Smooth muscle cell (in vitro differentiated cells): ENCODE measurements around the gene LRBA. TPM values are rescaled to one million over a fixed set of nuclear protein-coding genes. Genes with fewer than 3 reads are reported as not detected.

Source experiments
- DNase-seq: peaks from one replicate; lab custom pipeline; 2025; ENCODE audit not compliant: unreplicated experiment; lab: John Stamatoyannopoulos, UW
- H2AFZ ChIP-seq: fragments of 200-600 bp; sonication (generic); 2 replicates; pipeline ENCODE4 v1.6.0; 2016; ENCODE audit warnings: antibody characterized with exemption, low read depth, mild to moderate bottlenecking
- H3F3A ChIP-seq: fragments of 200-600 bp; sonication (generic); 2 replicates; pipeline ENCODE4 v1.6.0; 2017; ENCODE audit warnings: antibody characterized with exemption, low read depth
- H3K27ac ChIP-seq: fragments of 200-600 bp; sonication (generic); 2 replicates; pipeline ENCODE4 v1.5.1; 2016; ENCODE audit warnings: low read depth, mild to moderate bottlenecking
- H3K27me3 ChIP-seq: fragments of 200-600 bp; sonication (generic); 2 replicates; pipeline ENCODE4 v1.6.1; 2016; ENCODE audit warnings: low read depth, mild to moderate bottlenecking
- H3K36me3 ChIP-seq: fragments of 200-600 bp; sonication (generic); 2 replicates; pipeline ENCODE4 v1.5.1; 2016; ENCODE audit warnings: low read depth
- H3K4me1 ChIP-seq: fragments of 200-600 bp; sonication (generic); 2 replicates; pipeline ENCODE4 v1.5.1; 2016; ENCODE audit warnings: low read depth
- H3K4me2 ChIP-seq: fragments of 200-600 bp; sonication (generic); 2 replicates; pipeline ENCODE4 v1.6.0; 2016; ENCODE audit warnings: mild to moderate bottlenecking
- H3K4me3 ChIP-seq: fragments of 200-600 bp; sonication (generic); 2 replicates; pipeline ENCODE4 v1.5.1; 2016; ENCODE audit warnings: mild to moderate bottlenecking
- H3K79me2 ChIP-seq: fragments of 200-600 bp; sonication (generic); 2 replicates; pipeline ENCODE4 v1.6.0; 2016; ENCODE audit warnings: low read depth, mild to moderate bottlenecking
- H3K9ac ChIP-seq: fragments of 200-600 bp; sonication (generic); 2 replicates; pipeline ENCODE4 v1.6.0; 2016; ENCODE audit warnings: low read depth
- H3K9me3 ChIP-seq: fragments of 200-600 bp; sonication (generic); replicated peaks from 2 replicates; pipeline ENCODE4 v1.5.1; 2016; ENCODE audit warnings: low read depth
- H4K20me1 ChIP-seq: fragments of 200-600 bp; sonication (generic); 2 replicates; pipeline ENCODE4 v1.6.0; 2016; ENCODE audit warnings: low read depth
- WGBS: methylation state at CpG from one replicate; pipeline ENCODE4 v1.1.7; 2016; ENCODE audit warnings: low lambda C conversion rate; 5-methylcytosine and 5-hydroxymethylcytosine counted together
- polyA plus RNA-seq: library from polyadenylated mRNA; unstranded; fragments of >200 nt; fragmentation: Nextera tagmentation; extraction: Ambion mirVana; gene quantifications from 2 replicates; pipeline ENCODE4 v1.2.1, GENCODE V29; 2016
- total RNA-seq: library from RNA; depleted of rRNA; stranded (reverse); fragments of >200 nt; gene quantifications from 2 replicates; pipeline ENCODE4 v1.2.3, GENCODE V29; 2014
- TF ChIP-seq, protein P1 (sequence below): fragments of 200-600 bp; sonication (generic); IDR thresholded peaks from 2 replicates; pipeline ENCODE4 v1.5.1; 2017; ENCODE audit warnings: borderline replicate concordance, mild to moderate bottlenecking, antibody characterized with exemption; ENCODE audit not compliant: insufficient read depth, poor library complexity, severe bottlenecking

Gene LRBA
- total and polyA plus RNA-seq, 2 experiments from 2014 or later = 1.6 to 26.2 TPM

DNA sequence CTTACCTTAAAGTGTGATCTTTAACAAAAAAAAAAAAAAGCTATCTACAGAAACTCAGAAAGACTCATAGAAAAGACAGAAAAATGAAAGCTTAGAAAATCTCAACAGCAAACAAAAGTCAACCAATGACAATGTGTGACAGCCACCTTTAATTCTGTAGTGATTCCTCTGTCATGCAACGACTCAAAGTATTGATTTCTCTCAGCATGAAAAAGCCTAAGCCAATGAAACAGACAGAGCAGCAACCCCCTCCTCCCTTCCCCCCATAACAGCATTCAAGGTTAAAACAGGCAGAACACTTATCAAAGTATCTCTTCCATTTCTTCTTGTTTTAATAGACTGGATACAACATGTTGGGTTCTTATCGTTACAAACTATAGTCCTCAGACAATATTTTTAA lies 320.6 kb downstream of the LRBA start:
- Histone ChIP-seq H3K4me1 (peaks cover 3% of the 10 kb centered on the region), H3K9ac (no peak overlapping the region), H3K36me3 (no peaks in the 10 kb centered on the region), H3K9me3 (no peaks in the 10 kb centered on the region), H3K4me2 (no peak overlapping the region), H3K27me3 (no peaks in the 10 kb centered on the region), H3K4me3 (no peak overlapping the region), H3F3A (no peaks in the 10 kb centered on the region), H2AFZ (no peak overlapping the region), H3K27ac (no peak overlapping the region), H3K79me2 (no peaks in the 10 kb centered on the region), H4K20me1 (no peaks in the 10 kb centered on the region)
- no peak for DNase-seq
- TF ChIP-seq, protein P1, sequence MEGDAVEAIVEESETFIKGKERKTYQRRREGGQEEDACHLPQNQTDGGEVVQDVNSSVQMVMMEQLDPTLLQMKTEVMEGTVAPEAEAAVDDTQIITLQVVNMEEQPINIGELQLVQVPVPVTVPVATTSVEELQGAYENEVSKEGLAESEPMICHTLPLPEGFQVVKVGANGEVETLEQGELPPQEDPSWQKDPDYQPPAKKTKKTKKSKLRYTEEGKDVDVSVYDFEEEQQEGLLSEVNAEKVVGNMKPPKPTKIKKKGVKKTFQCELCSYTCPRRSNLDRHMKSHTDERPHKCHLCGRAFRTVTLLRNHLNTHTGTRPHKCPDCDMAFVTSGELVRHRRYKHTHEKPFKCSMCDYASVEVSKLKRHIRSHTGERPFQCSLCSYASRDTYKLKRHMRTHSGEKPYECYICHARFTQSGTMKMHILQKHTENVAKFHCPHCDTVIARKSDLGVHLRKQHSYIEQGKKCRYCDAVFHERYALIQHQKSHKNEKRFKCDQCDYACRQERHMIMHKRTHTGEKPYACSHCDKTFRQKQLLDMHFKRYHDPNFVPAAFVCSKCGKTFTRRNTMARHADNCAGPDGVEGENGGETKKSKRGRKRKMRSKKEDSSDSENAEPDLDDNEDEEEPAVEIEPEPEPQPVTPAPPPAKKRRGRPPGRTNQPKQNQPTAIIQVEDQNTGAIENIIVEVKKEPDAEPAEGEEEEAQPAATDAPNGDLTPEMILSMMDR = no peak
- 64% methylated on average over 2 of the region's 2 CpGs for WGBS

DNA sequence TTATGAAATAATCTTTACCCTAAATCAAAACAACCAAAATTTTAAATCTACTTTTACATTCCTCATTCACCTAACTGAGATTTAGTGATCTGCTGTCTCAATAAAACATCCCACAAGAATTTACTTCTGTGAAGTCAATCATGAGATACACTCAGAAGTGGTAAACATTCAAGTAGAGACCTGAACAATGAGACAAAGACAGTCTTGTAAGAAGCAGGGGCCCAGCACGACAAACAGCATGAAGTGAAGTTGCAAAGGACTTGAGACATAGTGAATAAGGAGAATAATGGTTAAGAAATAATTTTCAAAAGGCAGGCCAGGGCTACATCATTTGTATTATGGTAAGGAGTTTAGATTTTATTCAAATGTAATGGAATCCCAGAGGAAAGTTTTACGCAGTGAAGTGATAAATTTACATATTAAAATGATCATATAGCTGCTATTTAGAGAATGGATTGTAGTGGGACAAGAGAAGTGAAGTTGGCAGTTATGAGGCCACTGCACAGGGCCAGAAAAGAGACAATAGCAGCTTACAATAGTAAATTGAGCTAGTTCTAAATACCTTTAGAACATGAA lies 331.2 kb downstream of the LRBA start:
- Histone ChIP-seq H3K27me3 (no peaks in the 10 kb centered on the region), H3K79me2 (no peaks in the 10 kb centered on the region), H4K20me1 (no peaks in the 10 kb centered on the region), H3K9me3 (no peaks in the 10 kb centered on the region), H2AFZ (no peak overlapping the region), H3K4me1 (peaks cover 14% of the 10 kb centered on the region), H3K9ac (no peak overlapping the region), H3K36me3 (no peaks in the 10 kb centered on the region), H3K27ac (no peak overlapping the region), H3F3A (no peaks in the 10 kb centered on the region), H3K4me3 (no peak overlapping the region), H3K4me2 (no peak overlapping the region)
- 78% methylated on average over 2 of the region's 2 CpGs for WGBS
- DNase-seq = no peak
- TF ChIP-seq, protein P1 = no peak

DNA sequence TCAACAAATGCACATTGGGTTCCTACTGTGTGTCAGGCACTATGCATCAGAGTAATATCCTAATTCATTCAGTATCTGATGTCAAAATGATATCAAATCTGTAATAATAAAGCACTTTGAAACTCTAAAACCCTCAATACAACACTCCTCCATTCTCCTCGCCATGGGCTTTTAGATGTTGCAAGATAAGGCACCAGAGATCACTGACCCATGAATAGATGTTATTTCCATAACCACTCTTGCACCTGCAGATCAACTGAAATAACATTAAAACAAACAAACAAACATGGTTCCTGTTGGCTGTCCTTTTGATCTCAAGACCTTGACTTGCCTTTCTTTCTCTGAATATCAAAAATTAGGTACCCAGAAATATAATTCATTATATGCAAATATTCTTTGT lies 333.0 kb downstream of the LRBA start:
- Histone ChIP-seq H3K27ac (no peak overlapping the region), H4K20me1 (no peaks in the 10 kb centered on the region), H3K4me2 (no peak overlapping the region), H3K79me2 (no peaks in the 10 kb centered on the region), H2AFZ (no peak overlapping the region), H3K4me3 (no peak overlapping the region), H3F3A (no peaks in the 10 kb centered on the region), H3K27me3 (no peaks in the 10 kb centered on the region), H3K36me3 (no peaks in the 10 kb centered on the region), H3K9me3 (no peaks in the 10 kb centered on the region), H3K9ac (no peak overlapping the region), H3K4me1 (peaks cover 14% of the 10 kb centered on the region)
- 92% methylated on average over 1 of the region's 1 CpG for WGBS
- no peak for DNase-seq
- TF ChIP-seq, protein P1 = no peak

DNA sequence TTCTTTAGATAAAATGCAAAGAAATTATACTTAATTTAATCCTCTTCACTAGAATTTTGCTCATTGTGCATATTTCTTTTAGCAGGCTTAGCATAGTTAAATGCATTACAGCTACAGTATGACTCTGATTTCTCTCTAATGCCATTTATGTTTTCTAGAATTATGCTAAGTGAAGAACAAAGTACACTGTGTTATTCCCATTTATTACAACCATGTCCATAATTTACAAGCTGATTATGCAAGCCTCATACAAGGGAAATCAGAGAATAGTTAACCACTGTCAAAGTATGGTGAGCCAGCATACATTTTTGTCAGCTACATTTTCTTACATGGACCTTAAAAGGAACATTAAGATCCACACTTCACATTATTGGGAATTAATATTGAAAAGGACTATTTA lies 334.0 kb downstream of the LRBA start:
- no peak overlapping the region for H2AFZ ChIP-seq
- peaks cover 14% of the 10 kb centered on the region for H3K4me1 ChIP-seq
- H3K9me3 ChIP-seq = no peaks in the 10 kb centered on the region
- TF ChIP-seq, protein P1 = no peak
- H4K20me1 ChIP-seq = no peaks in the 10 kb centered on the region
- H3K27me3 ChIP-seq = no peaks in the 10 kb centered on the region
- H3K36me3 ChIP-seq = no peaks in the 10 kb centered on the region
- no peak overlapping the region for H3K27ac ChIP-seq
- H3K79me2 ChIP-seq = no peaks in the 10 kb centered on the region
- no peak for DNase-seq
- H3F3A ChIP-seq = no peaks in the 10 kb centered on the region
- no peak overlapping the region for H3K9ac ChIP-seq
- H3K4me2 ChIP-seq = no peak overlapping the region
- no peak overlapping the region for H3K4me3 ChIP-seq
